ENCODE results near the gene ALDH4A1.

GRCh38 chr1:18948048-18948912 is 45.9 kb upstream of the ALDH4A1 start:
- TF ChIP-seq, protein P1, sequence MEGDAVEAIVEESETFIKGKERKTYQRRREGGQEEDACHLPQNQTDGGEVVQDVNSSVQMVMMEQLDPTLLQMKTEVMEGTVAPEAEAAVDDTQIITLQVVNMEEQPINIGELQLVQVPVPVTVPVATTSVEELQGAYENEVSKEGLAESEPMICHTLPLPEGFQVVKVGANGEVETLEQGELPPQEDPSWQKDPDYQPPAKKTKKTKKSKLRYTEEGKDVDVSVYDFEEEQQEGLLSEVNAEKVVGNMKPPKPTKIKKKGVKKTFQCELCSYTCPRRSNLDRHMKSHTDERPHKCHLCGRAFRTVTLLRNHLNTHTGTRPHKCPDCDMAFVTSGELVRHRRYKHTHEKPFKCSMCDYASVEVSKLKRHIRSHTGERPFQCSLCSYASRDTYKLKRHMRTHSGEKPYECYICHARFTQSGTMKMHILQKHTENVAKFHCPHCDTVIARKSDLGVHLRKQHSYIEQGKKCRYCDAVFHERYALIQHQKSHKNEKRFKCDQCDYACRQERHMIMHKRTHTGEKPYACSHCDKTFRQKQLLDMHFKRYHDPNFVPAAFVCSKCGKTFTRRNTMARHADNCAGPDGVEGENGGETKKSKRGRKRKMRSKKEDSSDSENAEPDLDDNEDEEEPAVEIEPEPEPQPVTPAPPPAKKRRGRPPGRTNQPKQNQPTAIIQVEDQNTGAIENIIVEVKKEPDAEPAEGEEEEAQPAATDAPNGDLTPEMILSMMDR (IDR thresholded peaks at IDR 0.05; ENCODE audit: low read depth, low read length, missing input control) = no peak
- TF ChIP-seq, protein P2, sequence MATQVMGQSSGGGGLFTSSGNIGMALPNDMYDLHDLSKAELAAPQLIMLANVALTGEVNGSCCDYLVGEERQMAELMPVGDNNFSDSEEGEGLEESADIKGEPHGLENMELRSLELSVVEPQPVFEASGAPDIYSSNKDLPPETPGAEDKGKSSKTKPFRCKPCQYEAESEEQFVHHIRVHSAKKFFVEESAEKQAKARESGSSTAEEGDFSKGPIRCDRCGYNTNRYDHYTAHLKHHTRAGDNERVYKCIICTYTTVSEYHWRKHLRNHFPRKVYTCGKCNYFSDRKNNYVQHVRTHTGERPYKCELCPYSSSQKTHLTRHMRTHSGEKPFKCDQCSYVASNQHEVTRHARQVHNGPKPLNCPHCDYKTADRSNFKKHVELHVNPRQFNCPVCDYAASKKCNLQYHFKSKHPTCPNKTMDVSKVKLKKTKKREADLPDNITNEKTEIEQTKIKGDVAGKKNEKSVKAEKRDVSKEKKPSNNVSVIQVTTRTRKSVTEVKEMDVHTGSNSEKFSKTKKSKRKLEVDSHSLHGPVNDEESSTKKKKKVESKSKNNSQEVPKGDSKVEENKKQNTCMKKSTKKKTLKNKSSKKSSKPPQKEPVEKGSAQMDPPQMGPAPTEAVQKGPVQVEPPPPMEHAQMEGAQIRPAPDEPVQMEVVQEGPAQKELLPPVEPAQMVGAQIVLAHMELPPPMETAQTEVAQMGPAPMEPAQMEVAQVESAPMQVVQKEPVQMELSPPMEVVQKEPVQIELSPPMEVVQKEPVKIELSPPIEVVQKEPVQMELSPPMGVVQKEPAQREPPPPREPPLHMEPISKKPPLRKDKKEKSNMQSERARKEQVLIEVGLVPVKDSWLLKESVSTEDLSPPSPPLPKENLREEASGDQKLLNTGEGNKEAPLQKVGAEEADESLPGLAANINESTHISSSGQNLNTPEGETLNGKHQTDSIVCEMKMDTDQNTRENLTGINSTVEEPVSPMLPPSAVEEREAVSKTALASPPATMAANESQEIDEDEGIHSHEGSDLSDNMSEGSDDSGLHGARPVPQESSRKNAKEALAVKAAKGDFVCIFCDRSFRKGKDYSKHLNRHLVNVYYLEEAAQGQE (IDR thresholded peaks at IDR 0.05) = no peak
- TF ChIP-seq FOXA2 (IDR thresholded peaks at IDR 0.05) (no peak), JUND (IDR thresholded peaks at IDR 0.05) (no peak), HNF4A (conservative IDR thresholded peaks at IDR 0.05) (no peak), YY1 (IDR thresholded peaks at IDR 0.05) (no peak), SP1 (IDR thresholded peaks at IDR 0.05) (no peak)
- TF ChIP-seq, protein P3, sequence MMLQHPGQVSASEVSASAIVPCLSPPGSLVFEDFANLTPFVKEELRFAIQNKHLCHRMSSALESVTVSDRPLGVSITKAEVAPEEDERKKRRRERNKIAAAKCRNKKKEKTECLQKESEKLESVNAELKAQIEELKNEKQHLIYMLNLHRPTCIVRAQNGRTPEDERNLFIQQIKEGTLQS (IDR thresholded peaks at IDR 0.05) = no peak
- TF ChIP-seq, protein P4, sequence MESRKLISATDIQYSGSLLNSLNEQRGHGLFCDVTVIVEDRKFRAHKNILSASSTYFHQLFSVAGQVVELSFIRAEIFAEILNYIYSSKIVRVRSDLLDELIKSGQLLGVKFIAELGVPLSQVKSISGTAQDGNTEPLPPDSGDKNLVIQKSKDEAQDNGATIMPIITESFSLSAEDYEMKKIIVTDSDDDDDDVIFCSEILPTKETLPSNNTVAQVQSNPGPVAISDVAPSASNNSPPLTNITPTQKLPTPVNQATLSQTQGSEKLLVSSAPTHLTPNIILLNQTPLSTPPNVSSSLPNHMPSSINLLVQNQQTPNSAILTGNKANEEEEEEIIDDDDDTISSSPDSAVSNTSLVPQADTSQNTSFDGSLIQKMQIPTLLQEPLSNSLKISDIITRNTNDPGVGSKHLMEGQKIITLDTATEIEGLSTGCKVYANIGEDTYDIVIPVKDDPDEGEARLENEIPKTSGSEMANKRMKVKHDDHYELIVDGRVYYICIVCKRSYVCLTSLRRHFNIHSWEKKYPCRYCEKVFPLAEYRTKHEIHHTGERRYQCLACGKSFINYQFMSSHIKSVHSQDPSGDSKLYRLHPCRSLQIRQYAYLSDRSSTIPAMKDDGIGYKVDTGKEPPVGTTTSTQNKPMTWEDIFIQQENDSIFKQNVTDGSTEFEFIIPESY (IDR thresholded peaks at IDR 0.05) = no peak

Measured in liver (tissue), 3 donors.